Breast epithelium (tissue), 3 donors: Measurements from ENCODE around the gene SORL1.

Source experiments
- POLR2A ChIP-seq: fragments of 450-650 bp; IDR thresholded peaks from one replicate; pipeline ENCODE4 v1.6.1; 2016; ENCODE audit warnings: antibody characterized with exemption, mild to moderate bottlenecking, moderate library complexity
- POLR2AphosphoS5 ChIP-seq, 3 donors: sonication (generic); formaldehyde crosslinking; IDR thresholded peaks; one replicate each; pipeline ENCODE4 v1.6.1; 2017; ENCODE audit warnings: antibody characterized with exemption in 3 of 3

- TF ChIP-seq POLR2AphosphoS5 (IDR thresholded peaks at IDR 0.05) (no peak), POLR2A (no peak)
Observed at GRCh38 chr11:121452609-121453150, 566 bp downstream of the SORL1 start, which contains the start of gene SORL1-AS1.
